Left lobe of liver (tissue), 2 donors: ENCODE results near the gene ATG2A. TPM values are rescaled to one million over a fixed set of nuclear protein-coding genes. Genes with fewer than 3 reads are reported as not detected.

Experiments
- ATAC-seq: fragments of 200-7000 bp; cut with Tn5 transposase; one replicate; pipeline ENCODE4 v1.9.1; 2020; ENCODE audit warnings: mild to moderate bottlenecking, moderate library complexity
- DNase-seq: peaks from one replicate; pipeline ENCODE4 v3.0.0-alpha.2; 2020; ENCODE audit warnings: low spot score
- total RNA-seq: library from RNA; stranded (reverse); gene quantifications from one replicate; pipeline ENCODE4 v1.2.1, GENCODE V29; 2021
- donor health status: DM: no; HTN: no; CAD: no; lungs with moderate emphysema.
- donor health status: DM: no; HTN: yes; CAD: no.

Gene ATG2A
- total RNA-seq, 1 donor from 2014 or later: 34.0 TPM

- ATAC-seq: no peak
- no peak for DNase-seq
Measured at GRCh38 chr11:64874308-64875240, 42.4 kb downstream of the ATG2A start.

DNA sequence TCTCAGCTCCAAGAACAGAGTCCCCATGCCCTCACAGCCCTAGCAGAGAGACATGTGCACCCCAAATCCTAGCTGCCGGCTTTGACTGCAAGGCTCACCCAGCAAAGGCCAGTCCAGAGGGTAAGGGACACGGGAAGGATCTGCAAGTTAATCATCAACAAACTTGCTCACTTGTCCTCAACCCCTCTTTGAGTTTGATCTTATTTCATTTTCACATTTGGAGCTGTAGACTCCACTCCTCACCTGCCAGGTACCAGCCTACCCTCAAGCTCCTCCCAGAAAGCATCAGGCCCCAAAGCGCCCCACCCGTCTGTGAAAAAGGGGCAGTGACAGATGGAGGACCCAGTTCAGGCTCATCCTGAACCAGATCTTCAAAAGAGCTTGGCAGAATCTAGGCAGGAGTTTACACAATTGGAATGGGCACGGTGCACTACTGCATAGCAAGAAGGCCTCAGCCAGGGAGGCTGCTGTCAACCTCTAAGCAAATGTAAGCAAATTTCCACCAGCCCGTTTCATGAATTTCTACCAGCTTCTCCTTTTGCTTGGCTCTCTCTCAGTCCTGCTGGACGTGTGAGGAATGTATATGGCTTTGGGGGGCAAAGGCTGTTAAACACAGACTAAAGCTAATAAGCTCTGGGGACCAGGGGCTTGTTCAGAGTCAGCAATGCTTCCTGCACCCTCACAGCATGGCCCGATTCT is 44.1 kb downstream of the ATG2A start:
- DNase-seq (peak; percentile 86), ATAC-seq (peak; percentile 73)

DNA sequence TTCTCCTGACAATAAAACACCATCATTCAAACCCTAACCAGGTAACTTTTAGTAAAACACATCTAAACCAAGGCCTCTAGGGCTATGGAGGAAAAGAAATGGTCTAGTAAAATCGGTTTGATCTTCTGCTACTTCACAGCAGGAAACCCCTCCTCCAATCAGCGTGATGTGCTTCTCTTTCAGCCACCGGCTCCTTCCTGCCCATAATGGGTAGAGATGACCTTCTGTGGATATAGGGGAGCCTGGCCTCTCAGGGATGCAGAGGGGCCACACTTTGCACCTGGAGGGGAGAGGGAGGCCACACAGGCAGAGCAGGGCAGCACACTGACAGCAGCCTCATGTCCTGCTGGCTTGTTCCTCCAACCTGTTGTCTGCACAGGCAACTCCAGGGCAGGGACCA is 45.5 kb downstream of the ATG2A start:
- DNase-seq (no peak), ATAC-seq (no peak)

DNA sequence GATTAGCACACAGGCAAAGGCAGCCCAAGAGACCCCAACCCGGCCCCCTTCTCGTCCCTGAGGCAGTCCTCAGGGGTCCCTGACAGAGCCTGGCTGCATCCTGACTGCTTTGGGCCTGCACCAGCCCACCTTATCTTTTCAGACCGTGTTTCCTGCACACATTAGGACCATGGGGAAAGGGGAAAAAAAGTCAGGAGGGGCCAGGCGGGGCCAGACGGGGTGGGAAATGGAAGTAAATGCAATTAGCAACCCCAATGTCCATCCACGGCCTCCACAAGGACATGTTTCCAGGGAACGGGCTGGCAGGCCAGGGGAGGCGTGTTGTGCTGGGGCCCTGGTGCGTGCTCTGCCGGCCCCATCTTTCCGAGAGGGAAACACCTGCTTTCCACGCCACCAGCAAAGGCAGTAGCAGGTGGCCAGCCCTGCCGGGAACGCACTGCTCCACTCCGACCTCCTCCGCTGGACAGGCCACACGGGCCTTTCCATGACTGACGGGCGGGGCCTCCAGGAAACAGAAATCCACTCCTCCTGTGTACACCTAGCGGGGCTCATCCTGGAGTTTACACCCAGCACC is 46.0 kb downstream of the ATG2A start:
- DNase-seq (no peak), ATAC-seq (no peak)

DNA sequence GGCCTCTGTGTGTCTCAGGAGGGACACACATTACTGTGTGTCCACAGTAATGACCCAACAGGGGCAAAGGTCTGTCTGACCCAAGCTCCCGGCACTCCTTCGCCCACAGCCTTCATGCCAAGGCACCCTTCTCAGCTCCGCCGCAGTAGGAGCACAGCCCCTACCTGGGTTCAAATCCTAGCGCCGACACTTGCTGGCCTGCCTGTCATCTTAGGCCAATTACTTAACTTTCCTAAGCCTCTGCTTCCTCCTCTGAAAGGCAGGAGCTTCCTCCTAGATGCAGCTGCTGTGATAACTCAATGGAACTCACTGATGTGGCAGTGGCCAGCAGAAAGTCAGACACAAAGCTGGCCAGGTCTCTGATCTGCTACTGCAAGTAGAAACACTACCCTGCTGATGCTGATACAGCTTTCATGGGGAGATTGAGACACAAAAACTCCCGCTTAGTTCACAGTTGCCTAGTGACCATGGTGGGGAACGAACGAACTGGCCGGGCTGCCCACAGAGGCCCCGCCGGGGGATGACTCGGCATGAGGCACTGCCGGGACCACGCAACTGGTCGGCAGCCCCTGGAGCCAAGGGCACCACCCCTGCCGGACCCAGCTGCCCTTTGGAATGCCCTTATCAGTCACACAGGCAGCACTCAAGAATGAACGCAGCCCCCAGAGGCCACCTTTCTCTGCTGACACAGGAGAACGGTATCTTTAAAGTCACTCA is 46.7 kb downstream of the ATG2A start:
- no peak for DNase-seq
- ATAC-seq: peak; percentile 8

DNA sequence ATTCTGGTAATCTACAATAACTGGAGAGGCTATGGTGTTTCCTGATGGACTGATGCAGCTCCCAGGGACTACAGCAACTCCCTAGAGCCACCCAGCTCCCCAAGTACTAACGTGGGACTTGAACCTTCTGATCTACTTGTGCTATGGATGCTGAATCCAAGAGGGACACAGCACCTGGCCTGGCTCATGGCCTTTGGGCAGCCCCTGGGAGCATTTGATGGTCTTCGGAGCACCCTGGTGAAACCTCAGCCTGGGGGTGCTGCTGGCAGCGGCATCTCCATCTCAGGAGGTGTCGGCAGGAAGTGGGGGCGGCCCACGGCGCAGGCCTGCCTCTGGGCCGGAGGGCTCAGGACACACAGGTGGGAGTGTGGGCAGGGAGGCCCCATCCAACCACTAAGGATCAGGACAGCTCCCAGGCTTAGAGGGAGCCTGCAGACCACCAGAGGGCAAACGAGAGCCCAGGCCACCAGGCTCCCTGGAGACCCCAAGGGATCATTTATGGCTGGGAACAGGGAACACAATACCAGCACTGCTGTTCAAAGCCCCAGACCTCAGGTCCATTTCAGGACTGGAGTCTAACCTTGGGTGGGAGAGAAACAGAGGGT is 47.3 kb downstream of the ATG2A start:
- ATAC-seq: no peak

DNA sequence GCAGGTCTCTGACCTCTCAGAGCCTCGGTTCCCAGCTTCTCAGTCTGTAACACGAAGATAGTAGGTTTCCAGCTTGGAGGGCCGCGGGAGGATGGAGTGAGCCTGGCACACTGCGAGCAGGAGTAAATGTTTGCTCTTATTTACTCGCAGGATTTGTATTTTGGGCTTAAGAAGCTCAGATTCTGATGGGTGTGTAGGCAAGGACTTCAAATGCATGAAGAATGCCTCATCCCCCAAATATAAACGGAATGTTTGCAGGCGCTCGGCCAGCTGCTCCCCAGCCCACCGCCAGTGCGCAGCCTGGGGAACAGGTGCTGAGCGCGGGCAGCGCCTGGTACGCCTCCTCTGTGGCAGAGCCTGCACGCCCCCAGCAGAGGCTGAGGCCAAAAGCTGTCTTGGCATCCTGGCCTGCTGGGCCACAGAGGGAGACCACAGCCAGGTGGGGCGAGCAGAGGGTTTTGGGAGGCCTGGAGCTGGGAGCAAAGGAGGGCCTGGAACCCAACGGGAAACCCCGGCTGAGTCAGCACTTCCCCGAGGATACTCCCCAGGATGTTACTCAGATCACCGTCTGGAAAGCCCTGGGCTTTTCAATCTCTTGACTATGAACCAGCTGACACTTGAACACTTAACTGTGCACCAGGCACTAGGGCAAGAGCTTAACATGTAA is 48.0 kb downstream of the ATG2A start:
- DNase-seq: no peak
- ATAC-seq: no peak

More for the DNA sequence above, 47.3 kb downstream of the ATG2A start:
- no peak for DNase-seq

GRCh38 chr11:64867748-64868462 is 49.1 kb downstream of the ATG2A start:
- DNase-seq (no peak), ATAC-seq (no peak)

DNA sequence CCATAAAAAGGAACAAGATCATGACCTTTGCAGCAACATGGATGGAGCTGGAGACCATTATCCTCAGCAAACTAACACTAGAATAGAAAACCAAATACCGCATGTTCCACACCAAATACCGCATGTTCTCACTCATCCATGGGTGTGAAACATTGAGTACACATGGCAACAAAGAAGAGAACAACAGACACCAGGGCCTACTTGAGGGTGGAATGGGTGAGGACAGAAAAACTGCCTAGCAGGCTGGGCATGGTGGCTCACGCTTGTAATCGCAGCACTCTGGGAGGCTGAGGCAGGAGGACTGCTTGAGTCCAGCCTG is 50.9 kb downstream of the ATG2A start:
- ATAC-seq: no peak
- no peak for DNase-seq

GRCh38 chr11:64865286-64866172 is 51.5 kb downstream of the ATG2A start:
- DNase-seq: no peak

GRCh38 chr11:64864473-64865285 is 52.3 kb downstream of the ATG2A start:
- ATAC-seq (peak; percentile 33), DNase-seq (no peak)

More at GRCh38 chr11:64865286-64866172, 51.5 kb downstream of the ATG2A start:
- ATAC-seq: peak; percentile 16

- peak; percentile 90 for ATAC-seq
- DNase-seq: peak; percentile 95
Measured at GRCh38 chr11:64864135-64864472, 52.9 kb downstream of the ATG2A start.

DNA sequence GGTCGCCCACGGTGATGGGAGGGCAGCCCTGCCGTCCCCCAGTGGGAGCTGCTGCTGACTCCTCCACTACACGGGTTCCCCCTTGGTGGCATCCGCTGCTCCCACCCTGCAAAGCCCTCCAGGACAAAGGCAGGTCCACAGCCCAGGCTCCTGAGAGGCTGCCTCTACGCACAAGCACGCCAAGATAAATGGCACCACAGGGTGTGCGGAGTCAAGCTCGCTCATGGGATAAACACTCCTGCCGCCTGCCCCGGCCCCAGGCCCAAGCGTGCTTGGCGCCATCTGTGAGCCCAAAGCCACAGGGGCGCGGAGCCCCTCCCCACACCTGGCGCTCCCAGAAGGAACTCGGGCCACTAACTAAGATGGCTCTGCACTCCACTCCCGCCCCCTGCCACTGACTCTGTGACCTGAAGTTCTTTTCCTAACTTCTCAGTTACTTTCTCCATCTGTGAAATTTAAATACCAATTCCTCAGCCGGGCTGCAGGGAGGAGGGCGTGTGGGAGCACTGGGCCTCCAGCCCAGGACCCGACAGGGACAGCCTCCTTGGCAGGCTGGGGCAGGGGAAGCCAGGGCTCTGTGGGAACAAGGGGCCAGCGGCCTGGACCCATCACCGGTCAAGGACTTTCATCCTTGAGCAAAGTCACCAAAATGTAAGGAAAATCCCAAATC is 53.5 kb downstream of the ATG2A start:
- no peak for DNase-seq
- ATAC-seq: peak; percentile 41

- ATAC-seq (no peak), DNase-seq (no peak)
Measured at GRCh38 chr11:64862987-64863390, 54.0 kb downstream of the ATG2A start.

- no peak for ATAC-seq
Measured at GRCh38 chr11:64861227-64861975, 55.6 kb downstream of the ATG2A start.

More at GRCh38 chr11:64861227-64861975, 55.6 kb downstream of the ATG2A start:
- no peak for DNase-seq
